Progenitor cell of endocrine pancreas (in vitro differentiated cells): Measurements from ENCODE around the gene WDFY4. TPM values are rescaled to one million over a fixed set of nuclear protein-coding genes. Genes with fewer than 3 reads are reported as not detected.

ENCODE experiments used
- DNase-seq: peaks from one replicate; pipeline ENCODE4 v3.0.0; 2021; ENCODE audit warnings: low spot score; ENCODE audit not compliant: unreplicated experiment
- H3K27ac Mint-ChIP-seq: 2 replicates; pipeline ENCODE4 v1.8.0; 2021; ENCODE audit warnings: mild to moderate bottlenecking, moderate library complexity, mixed read lengths
- H3K27me3 Mint-ChIP-seq: 2 replicates; pipeline ENCODE4 v1.8.0; 2021; ENCODE audit warnings: mixed read lengths
- H3K36me3 Mint-ChIP-seq: 2 replicates; pipeline ENCODE4 v1.8.0; 2022; ENCODE audit warnings: mixed read lengths; ENCODE audit not compliant: insufficient read depth
- H3K4me1 Mint-ChIP-seq: 2 replicates; pipeline ENCODE4 v1.8.0; 2021; ENCODE audit warnings: low read depth, mixed read lengths
- H3K4me3 Mint-ChIP-seq: 2 replicates; pipeline ENCODE4 v1.8.0; 2021; ENCODE audit warnings: low read depth, mild to moderate bottlenecking, moderate library complexity, mixed read lengths
- H3K9me3 Mint-ChIP-seq: 2 replicates; pipeline ENCODE4 v1.8.0; 2021; ENCODE audit warnings: low read depth, mixed read lengths
- CTCF ChIP-seq: fragments of 200-600 bp; sonication (generic); IDR thresholded peaks from one replicate; pipeline ENCODE4 v1.5.0; 2021; ENCODE audit warnings: antibody characterized with exemption, mild to moderate bottlenecking; ENCODE audit not compliant: unreplicated experiment
- total RNA-seq: library from RNA; stranded (reverse); gene quantifications from 2 replicates; pipeline ENCODE4 v1.2.1, GENCODE V29; 2021

The WDFY4 gene
- total RNA-seq, 1 donor from 2014 or later: 0.07 TPM

DNA sequence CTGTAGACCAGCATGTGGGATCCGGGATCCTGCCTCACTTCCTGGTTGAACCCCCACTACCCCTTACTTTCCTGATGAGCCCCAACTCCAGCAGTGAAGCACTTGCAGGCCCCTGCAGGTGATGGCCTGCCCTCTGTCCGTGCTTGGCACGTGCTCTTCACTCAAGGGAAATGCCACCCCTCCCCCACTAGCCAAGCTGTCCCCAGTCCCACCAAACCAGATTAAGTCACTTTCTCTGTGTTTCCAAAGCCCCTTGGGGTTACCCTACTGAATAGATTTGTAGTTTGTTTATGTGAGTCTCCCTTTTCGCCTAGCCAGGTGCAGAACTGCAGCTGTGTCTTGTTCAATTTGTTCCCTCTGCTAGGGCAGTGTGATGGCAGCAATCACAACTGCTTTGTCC is 121.7 kb downstream of the WDFY4 start:
- DNase-seq: no peak
- Mint-ChIP-seq H3K36me3 (no peaks in the 10 kb centered on the region), H3K4me1 (peaks cover 25% of the 10 kb centered on the region), H3K4me3 (no peak overlapping the region), H3K9me3 (no peaks in the 10 kb centered on the region), H3K27ac (peak overlapping the region; percentile 12), H3K27me3 (no peaks in the 10 kb centered on the region)
- TF ChIP-seq CTCF: no peak

GRCh38 chr10:48807791-48808470 is 123.3 kb downstream of the WDFY4 start:
- no peak overlapping the region for H3K4me3 Mint-ChIP-seq
- H3K4me1 Mint-ChIP-seq: peaks cover 25% of the 10 kb centered on the region
- no peak for TF ChIP-seq CTCF
- no peak overlapping the region for H3K27ac Mint-ChIP-seq
- peaks cover 5% of the 10 kb centered on the region for H3K27me3 Mint-ChIP-seq
- H3K36me3 Mint-ChIP-seq: no peaks in the 10 kb centered on the region
- peaks cover 5% of the 10 kb centered on the region for H3K9me3 Mint-ChIP-seq
- no peak for DNase-seq

GRCh38 chr10:48809261-48809660 is 124.6 kb downstream of the WDFY4 start:
- no peak for TF ChIP-seq CTCF
- H3K27ac Mint-ChIP-seq: no peak overlapping the region
- peaks cover 19% of the 10 kb centered on the region for H3K4me1 Mint-ChIP-seq
- no peaks in the 10 kb centered on the region for H3K36me3 Mint-ChIP-seq
- H3K9me3 Mint-ChIP-seq: peaks cover 5% of the 10 kb centered on the region
- no peak overlapping the region for H3K4me3 Mint-ChIP-seq
- no peak for DNase-seq
- H3K27me3 Mint-ChIP-seq: peaks cover 5% of the 10 kb centered on the region

DNA sequence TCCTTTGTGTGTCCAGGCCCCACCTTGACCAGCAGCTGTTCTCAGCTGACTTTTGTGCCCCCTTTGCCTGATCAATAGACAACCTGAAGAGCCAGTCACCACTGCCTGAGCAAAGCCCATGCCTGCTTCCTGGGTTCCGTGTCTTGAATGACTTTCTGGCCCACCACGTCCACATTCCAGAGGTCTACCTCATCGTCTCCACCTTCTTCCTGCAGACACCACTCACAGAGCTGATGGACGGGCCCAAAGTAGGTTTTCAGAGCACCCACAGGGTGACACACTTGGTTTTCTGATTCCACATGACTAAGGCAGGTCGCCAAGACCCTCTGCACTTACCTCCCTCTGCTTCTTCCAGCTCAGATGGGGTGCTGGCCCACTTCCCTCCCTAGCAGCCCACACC is 126.8 kb downstream of the WDFY4 start:
- no peak for TF ChIP-seq CTCF
- H3K9me3 Mint-ChIP-seq: peaks cover 5% of the 10 kb centered on the region
- H3K4me1 Mint-ChIP-seq: peaks cover 1% of the 10 kb centered on the region
- no peaks in the 10 kb centered on the region for H3K36me3 Mint-ChIP-seq
- no peak overlapping the region for H3K4me3 Mint-ChIP-seq
- DNase-seq: no peak
- peaks cover 5% of the 10 kb centered on the region for H3K27me3 Mint-ChIP-seq
- no peak overlapping the region for H3K27ac Mint-ChIP-seq

GRCh38 chr10:48811917-48812316 is 127.2 kb downstream of the WDFY4 start:
- Mint-ChIP-seq H3K4me1 (no peaks in the 10 kb centered on the region), H3K27me3 (peaks cover 5% of the 10 kb centered on the region), H3K4me3 (no peak overlapping the region), H3K27ac (no peak overlapping the region), H3K36me3 (no peaks in the 10 kb centered on the region), H3K9me3 (peaks cover 5% of the 10 kb centered on the region)
- no peak for DNase-seq
- TF ChIP-seq CTCF: no peak
